Thoracic aorta (tissue), 2 donors: ENCODE measurements around the gene CD109. TPM values are rescaled to one million over a fixed set of nuclear protein-coding genes. Genes with fewer than 3 reads are reported as not detected.

Experiments
- ATAC-seq: fragments of 150-250 bp; one replicate; pipeline ENCODE4 v1.8.0; 2017; ENCODE audit warnings: low read depth; ENCODE audit not compliant: insufficient number of reproducible peaks, low FRiP score
- DNase-seq: peaks from one replicate; pipeline ENCODE4 v3.0.0-alpha.2; 2020; ENCODE audit warnings: low spot score
- H3K27ac ChIP-seq, 2 donors: fragments of 200-600 bp; sonication (generic); 1 replicate in 1 of 2; 2 replicates in 1 of 2; pipeline ENCODE4 v1.5.1; 2016; ENCODE audit warnings: mild to moderate bottlenecking in 2 of 2, moderate library complexity in 2 of 2
- H3K27me3 ChIP-seq: fragments of 200-600 bp; sonication (generic); replicated peaks from 2 replicates; pipeline ENCODE4 v1.6.0; 2016; ENCODE audit warnings: mild to moderate bottlenecking; ENCODE audit not compliant: insufficient read depth
- H3K36me3 ChIP-seq: fragments of 200-600 bp; sonication (generic); one replicate; pipeline ENCODE4 v1.5.1; 2016
- H3K4me1 ChIP-seq, 2 donors: fragments of 200-600 bp; sonication (generic); 1 replicate in 1 of 2; 2 replicates in 1 of 2; pipeline versions ENCODE4 v1.5.1 to v1.6.0; 2016; ENCODE audit warnings: low read depth in 2 of 2, mild to moderate bottlenecking in 1 of 2; ENCODE audit not compliant: control insufficient read depth in 1 of 2
- H3K4me3 ChIP-seq: fragments of 200-600 bp; sonication (generic); 2 replicates; pipeline ENCODE4 v1.5.1; 2016; ENCODE audit warnings: mild to moderate bottlenecking
- H3K9me3 ChIP-seq: fragments of 200-600 bp; sonication (generic); 2 replicates; pipeline ENCODE4 v1.5.1; 2016
- total RNA-seq, 2 donors: library from RNA; depleted of rRNA; stranded (reverse); fragments of >200 nt; gene quantifications; one replicate each; pipeline versions ENCODE4 v1.1.0 to v1.2.3, GENCODE V29; 2016
- TF ChIP-seq, protein P1 (sequence below): fragments of 200-600 bp; sonication (generic); IDR thresholded peaks from one replicate; pipeline ENCODE4 v1.5.1; 2019; ENCODE audit warnings: antibody characterized with exemption

The CD109 gene
- total RNA-seq, 2 donors from 2014 or later = 12.6 to 21.3 TPM

DNA sequence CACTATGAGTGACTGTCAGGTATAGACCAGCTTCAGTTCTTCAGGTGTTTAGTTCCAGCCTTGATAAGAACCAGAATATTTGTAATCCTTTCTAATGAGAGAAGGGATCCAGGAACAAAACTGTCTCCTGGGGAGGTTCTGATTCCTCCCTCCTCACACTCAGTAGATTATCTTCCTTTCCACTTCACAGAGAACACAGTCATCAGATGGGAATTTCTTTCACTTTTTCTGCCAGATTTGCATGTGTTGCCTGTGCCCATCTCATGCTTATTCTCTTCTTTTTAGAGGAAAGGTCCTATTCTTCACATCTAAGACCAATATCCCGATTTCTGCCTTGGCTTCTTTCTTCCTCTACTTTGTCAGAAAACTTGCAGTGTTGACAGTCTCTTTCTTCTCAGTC lies 50.8 kb downstream of the CD109 start:
- Histone ChIP-seq H3K27me3 (no peaks in the 10 kb centered on the region), H3K4me1 (no peaks in the 10 kb centered on the region), H3K9me3 (no peaks in the 10 kb centered on the region), H3K4me3 (no peak overlapping the region), H3K36me3 (no peaks in the 10 kb centered on the region), H3K27ac (no peak overlapping the region)
- TF ChIP-seq, protein P1, sequence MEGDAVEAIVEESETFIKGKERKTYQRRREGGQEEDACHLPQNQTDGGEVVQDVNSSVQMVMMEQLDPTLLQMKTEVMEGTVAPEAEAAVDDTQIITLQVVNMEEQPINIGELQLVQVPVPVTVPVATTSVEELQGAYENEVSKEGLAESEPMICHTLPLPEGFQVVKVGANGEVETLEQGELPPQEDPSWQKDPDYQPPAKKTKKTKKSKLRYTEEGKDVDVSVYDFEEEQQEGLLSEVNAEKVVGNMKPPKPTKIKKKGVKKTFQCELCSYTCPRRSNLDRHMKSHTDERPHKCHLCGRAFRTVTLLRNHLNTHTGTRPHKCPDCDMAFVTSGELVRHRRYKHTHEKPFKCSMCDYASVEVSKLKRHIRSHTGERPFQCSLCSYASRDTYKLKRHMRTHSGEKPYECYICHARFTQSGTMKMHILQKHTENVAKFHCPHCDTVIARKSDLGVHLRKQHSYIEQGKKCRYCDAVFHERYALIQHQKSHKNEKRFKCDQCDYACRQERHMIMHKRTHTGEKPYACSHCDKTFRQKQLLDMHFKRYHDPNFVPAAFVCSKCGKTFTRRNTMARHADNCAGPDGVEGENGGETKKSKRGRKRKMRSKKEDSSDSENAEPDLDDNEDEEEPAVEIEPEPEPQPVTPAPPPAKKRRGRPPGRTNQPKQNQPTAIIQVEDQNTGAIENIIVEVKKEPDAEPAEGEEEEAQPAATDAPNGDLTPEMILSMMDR = no peak
- ATAC-seq (no peak), DNase-seq (no peak)

DNA sequence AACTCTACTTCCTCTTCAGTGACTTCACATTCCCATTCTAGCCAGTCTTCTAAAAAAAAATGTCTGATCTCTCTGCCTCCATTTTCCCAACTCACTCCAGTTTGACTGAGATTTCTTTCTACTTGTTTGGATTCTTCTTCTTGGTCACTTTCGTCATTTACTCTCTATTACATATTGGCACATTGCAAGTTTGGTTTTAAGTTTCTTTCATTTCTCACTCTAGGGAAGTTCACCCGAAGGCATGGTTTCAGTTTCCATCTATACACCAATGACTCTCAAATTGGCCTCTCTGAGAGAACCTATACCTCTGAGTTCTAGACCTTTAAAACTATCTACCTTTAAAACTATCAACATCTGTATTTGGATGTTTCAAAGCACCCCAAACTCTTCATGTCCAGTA lies 51.3 kb downstream of the CD109 start:
- Histone ChIP-seq H3K9me3 (no peaks in the 10 kb centered on the region), H3K27ac (no peak overlapping the region), H3K36me3 (no peaks in the 10 kb centered on the region), H3K27me3 (no peaks in the 10 kb centered on the region), H3K4me3 (peak overlapping the region; percentile 40), H3K4me1 (no peaks in the 10 kb centered on the region)
- DNase-seq (no peak), ATAC-seq (no peak)
- TF ChIP-seq, protein P1 = no peak

DNA sequence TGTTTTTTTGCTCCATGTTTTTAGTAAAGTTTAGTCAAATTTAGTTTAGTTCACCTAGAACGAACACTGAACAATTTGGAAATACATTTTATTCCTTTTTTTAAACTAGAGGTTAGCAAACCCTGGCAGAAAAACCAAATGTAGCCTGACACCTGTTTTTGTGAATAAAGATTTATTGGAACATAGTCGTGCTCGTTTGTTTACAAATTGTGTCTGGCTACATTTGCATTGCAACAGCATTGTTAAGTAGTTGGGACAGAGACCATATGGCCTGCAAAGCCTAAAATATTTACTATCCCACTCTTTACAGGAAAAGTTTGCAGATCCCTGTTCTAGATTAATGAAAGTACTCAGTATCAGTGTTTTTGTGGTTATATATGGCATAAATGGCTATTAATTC lies 56.9 kb downstream of the CD109 start:
- TF ChIP-seq, protein P1 = no peak
- DNase-seq = no peak
- no peaks in the 10 kb centered on the region for H3K36me3 ChIP-seq
- no peak overlapping the region for H3K27ac ChIP-seq
- ATAC-seq = no peak
- no peaks in the 10 kb centered on the region for H3K9me3 ChIP-seq
- H3K27me3 ChIP-seq = no peaks in the 10 kb centered on the region
- no peaks in the 10 kb centered on the region for H3K4me1 ChIP-seq
- no peak overlapping the region for H3K4me3 ChIP-seq

DNA sequence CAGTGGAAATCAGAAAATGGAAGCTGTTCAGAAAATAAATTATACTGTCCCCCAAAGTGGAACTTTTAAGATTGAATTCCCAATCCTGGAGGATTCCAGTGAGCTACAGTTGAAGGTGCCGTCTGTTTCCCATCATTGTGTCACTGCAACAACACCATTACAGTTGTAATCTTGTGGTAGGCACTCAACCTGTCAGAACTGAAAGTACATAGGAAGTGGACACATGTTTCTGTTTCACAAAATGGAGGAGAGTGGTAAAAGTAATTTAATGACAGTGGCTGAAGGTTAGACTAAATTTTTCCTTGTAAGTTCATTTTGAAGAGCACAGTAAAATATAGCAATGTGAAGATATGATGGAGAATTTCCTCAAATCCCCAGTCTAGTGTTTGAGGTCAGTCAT lies 70.0 kb downstream of the CD109 start:
- DNase-seq (no peak), ATAC-seq (no peak)
- no peak overlapping the region for H3K4me3 ChIP-seq
- H3K27me3 ChIP-seq = no peaks in the 10 kb centered on the region
- peaks cover 12% of the 10 kb centered on the region for H3K36me3 ChIP-seq
- H3K4me1 ChIP-seq = no peaks in the 10 kb centered on the region
- TF ChIP-seq, protein P1 = no peak
- no peak overlapping the region for H3K27ac ChIP-seq
- H3K9me3 ChIP-seq = no peaks in the 10 kb centered on the region

DNA sequence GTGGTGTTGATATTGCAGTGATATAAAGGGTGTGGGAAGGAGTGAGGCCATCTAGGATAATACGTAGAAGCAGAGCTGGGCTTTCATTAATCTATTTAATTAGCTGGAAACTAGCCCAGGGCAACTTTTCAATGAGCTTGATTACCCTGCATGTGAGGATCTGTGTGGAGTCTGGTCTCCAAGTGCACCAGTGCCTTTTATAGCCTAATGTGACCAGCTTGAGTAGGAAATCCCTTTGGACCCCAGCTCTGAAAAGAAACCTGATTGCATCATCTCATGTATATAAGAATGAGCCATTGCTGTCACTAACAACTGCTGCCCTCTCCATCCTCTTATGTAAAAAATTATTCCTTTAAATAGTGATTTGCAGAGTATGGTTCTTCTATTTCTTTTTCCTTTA lies 72.6 kb downstream of the CD109 start:
- Histone ChIP-seq H3K27me3 (no peaks in the 10 kb centered on the region), H3K4me3 (no peak overlapping the region), H3K9me3 (no peaks in the 10 kb centered on the region), H3K36me3 (peaks cover 12% of the 10 kb centered on the region), H3K4me1 (no peaks in the 10 kb centered on the region), H3K27ac (no peak overlapping the region)
- no peak for DNase-seq
- no peak for ATAC-seq
- TF ChIP-seq, protein P1 = no peak
